ENCODE data around the gene DNASE1. TPM values are rescaled to one million over a fixed set of nuclear protein-coding genes. Genes with fewer than 3 reads are reported as not detected.

The DNASE1 gene
- total and polyA plus RNA-seq, 2 donors from 2014 or later = 16.1 to 116 TPM

DNA sequence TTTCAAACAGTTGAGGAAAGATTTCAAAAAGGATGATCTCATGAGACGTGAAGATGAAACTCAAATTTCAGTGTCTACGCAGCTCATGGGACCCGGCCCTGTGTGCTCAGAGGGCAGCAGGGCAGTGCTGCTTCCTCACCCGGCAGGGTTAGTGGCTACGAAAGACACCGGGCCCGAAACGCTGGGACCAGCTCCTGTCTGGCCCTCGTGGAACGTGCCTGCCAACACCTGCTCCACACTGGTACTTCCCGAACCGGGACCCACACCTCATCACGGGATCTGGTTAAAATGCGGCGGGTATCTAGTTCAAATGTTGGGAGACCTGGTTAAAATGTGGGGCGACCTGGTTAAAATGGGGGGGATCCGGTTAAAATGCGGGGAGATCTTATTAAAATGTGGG is 18.7 kb downstream of the DNASE1 start:
- H3K4me1 ChIP-seq (ENCODE audit: control insufficient read depth in 2 of 3, insufficient read depth in 2 of 3, low read depth in 1 of 3, low read length in 3 of 3) = no peaks in the 10 kb centered on the region
- peaks cover 0 to 44% (median 21%) of the 10 kb centered on the region in 3 donors for H3K36me3 ChIP-seq (ENCODE audit: control insufficient read depth in 2 of 3, insufficient read depth in 3 of 3, low read length in 3 of 3)
- FAIRE-seq (no peak), DNase-seq (peak in 1 of 5 donors; percentile 59)
- H3K27ac ChIP-seq (ENCODE audit: low read depth in 2 of 2, low read length in 2 of 2) = no peak overlapping the region
- intact Hi-C loops (cut with DNase I) = no loop called here
- no peak overlapping the region for H3K9ac ChIP-seq (ENCODE audit: low read length in 3 of 3)
- no peaks in the 10 kb centered on the region for H3K27me3 ChIP-seq (ENCODE audit: control insufficient read depth, insufficient read depth, low read length)
- no peaks in the 10 kb centered on the region for H3K9me3 ChIP-seq (ENCODE audit: control insufficient read depth in 2 of 3, insufficient read depth in 1 of 3, low read length in 3 of 3)
- no peak overlapping the region for H3K4me3 ChIP-seq (ENCODE audit: low read length in 3 of 3)
- no peak for TF ChIP-seq CTCF (IDR thresholded peaks at IDR 0.05; ENCODE audit: borderline replicate concordance, extremely low read depth, insufficient read depth)

DNA sequence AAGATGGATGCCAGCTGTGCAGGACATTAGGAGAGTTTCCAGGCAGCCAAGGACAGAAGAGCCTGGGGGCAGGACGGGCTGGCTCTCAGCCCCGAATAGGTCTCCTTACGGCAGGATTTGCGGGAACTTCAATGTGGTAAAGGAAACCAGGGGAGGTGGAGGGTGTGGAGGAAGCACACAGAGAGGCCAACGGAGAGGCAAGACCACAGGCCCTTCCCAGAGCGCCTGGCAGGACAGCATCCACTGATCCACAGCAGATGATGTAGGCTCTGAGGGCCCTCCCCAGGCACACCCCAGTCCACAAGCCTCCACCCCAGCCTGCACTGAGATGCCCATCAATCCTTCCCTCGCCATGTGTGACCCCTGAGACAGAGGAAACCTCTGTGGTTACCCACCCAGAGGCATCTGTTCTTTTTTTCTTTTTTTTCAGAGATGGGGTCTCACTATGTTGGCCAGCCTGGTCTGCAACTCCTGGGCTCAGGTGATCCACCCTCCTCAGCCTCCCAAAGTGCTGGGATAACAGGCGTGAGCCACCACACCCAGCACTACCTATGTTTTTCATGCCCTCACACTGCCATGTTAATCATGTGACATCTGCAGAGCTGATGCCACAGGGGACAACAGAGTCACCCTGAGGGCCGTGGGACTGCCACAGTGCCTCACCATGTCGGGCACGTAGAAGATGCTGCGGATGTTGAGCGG is 19.3 kb downstream of the DNASE1 start:
- no peak for TF ChIP-seq CTCF (IDR thresholded peaks at IDR 0.05; ENCODE audit: borderline replicate concordance, extremely low read depth, insufficient read depth)
- FAIRE-seq (no peak), DNase-seq (peak in 1 of 5 donors; percentile 45)
- intact Hi-C loops (cut with DNase I) = no loop called here
- Histone ChIP-seq H3K27ac (ENCODE audit: low read depth in 2 of 2, low read length in 2 of 2) (no peak overlapping the region), H3K27me3 (ENCODE audit: control insufficient read depth, insufficient read depth, low read length) (no peaks in the 10 kb centered on the region), H3K9me3 (ENCODE audit: control insufficient read depth in 2 of 3, insufficient read depth in 1 of 3, low read length in 3 of 3) (no peaks in the 10 kb centered on the region), H3K9ac (ENCODE audit: low read length in 3 of 3) (no peak overlapping the region), H3K36me3 (ENCODE audit: control insufficient read depth in 2 of 3, insufficient read depth in 3 of 3, low read length in 3 of 3) (peaks cover 0 to 44% (median 20%) of the 10 kb centered on the region in 3 donors), H3K4me1 (ENCODE audit: control insufficient read depth in 2 of 3, insufficient read depth in 2 of 3, low read depth in 1 of 3, low read length in 3 of 3) (no peaks in the 10 kb centered on the region), H3K4me3 (ENCODE audit: low read length in 3 of 3) (no peak overlapping the region)

- H3K27me3 ChIP-seq (ENCODE audit: control insufficient read depth, insufficient read depth, low read length) = no peaks in the 10 kb centered on the region
- no peaks in the 10 kb centered on the region for H3K9me3 ChIP-seq (ENCODE audit: control insufficient read depth in 2 of 3, insufficient read depth in 1 of 3, low read length in 3 of 3)
- TF ChIP-seq CTCF (IDR thresholded peaks at IDR 0.05; ENCODE audit: borderline replicate concordance, extremely low read depth, insufficient read depth) = no peak
- H3K27ac ChIP-seq (ENCODE audit: low read depth in 2 of 2, low read length in 2 of 2) = no peak overlapping the region
- no peak overlapping the region for H3K4me3 ChIP-seq (ENCODE audit: low read length in 3 of 3)
- FAIRE-seq (no peak), DNase-seq (peak in 1 of 5 donors; percentile 56)
- H3K9ac ChIP-seq (ENCODE audit: low read length in 3 of 3) = no peak overlapping the region
- peaks cover 0 to 47% (median 20%) of the 10 kb centered on the region in 3 donors for H3K36me3 ChIP-seq (ENCODE audit: control insufficient read depth in 2 of 3, insufficient read depth in 3 of 3, low read length in 3 of 3)
- intact Hi-C loops (cut with DNase I) = no loop called here
- H3K4me1 ChIP-seq (ENCODE audit: control insufficient read depth in 2 of 3, insufficient read depth in 2 of 3, low read depth in 1 of 3, low read length in 3 of 3) = no peaks in the 10 kb centered on the region
These were observed 20.2 kb downstream of the DNASE1 start for GRCh38 chr16:3674513-3675295.
